HEK293T (cell line): ENCODE results near the gene UTS2R.
"Not testable (repeated sequence)": the region's sequence is repeated elsewhere in the genome, so short reads cannot be mapped to it uniquely, and the experiment has no call there.

Experiments used
- ARNT ChIP-seq: fragments of 450-650 bp; IDR thresholded peaks from 2 replicates; pipeline ENCODE4 v1.6.1; 2017; ENCODE audit warnings: mild to moderate bottlenecking
- BHLHE40 ChIP-seq: fragments of 450-650 bp; IDR thresholded peaks from 2 replicates; pipeline ENCODE4 v1.6.1; 2016; ENCODE audit warnings: mild to moderate bottlenecking, moderate library complexity, borderline replicate concordance
- CTBP1 ChIP-seq: fragments of 450-650 bp; IDR thresholded peaks from 2 replicates; pipeline ENCODE4 v1.6.1; 2016; ENCODE audit warnings: borderline replicate concordance
- ELF4 ChIP-seq: fragments of 450-650 bp; IDR thresholded peaks from 2 replicates; pipeline ENCODE4 v1.6.1; 2017; ENCODE audit warnings: antibody characterized with exemption
- FOXA1 ChIP-seq: fragments of 450-650 bp; IDR thresholded peaks from 2 replicates; pipeline ENCODE4 v1.6.1; 2016; ENCODE audit warnings: mild to moderate bottlenecking
- FOXK2 ChIP-seq: fragments of 450-650 bp; IDR thresholded peaks from 2 replicates; pipeline ENCODE4 v1.6.1; 2016; ENCODE audit warnings: mild to moderate bottlenecking
- FOXM1 ChIP-seq: fragments of 450-650 bp; IDR thresholded peaks from 2 replicates; pipeline ENCODE4 v1.6.1; 2017; ENCODE audit warnings: mild to moderate bottlenecking, borderline replicate concordance
- HDGF ChIP-seq: fragments of 450-650 bp; IDR thresholded peaks from 2 replicates; pipeline ENCODE4 v1.6.1; 2017; ENCODE audit warnings: antibody characterized with exemption, borderline replicate concordance
- LEF1 ChIP-seq: fragments of 450-650 bp; IDR thresholded peaks from 2 replicates; pipeline ENCODE4 v1.6.1; 2017; ENCODE audit warnings: mild to moderate bottlenecking, borderline replicate concordance
- SP1 ChIP-seq: fragments of 450-650 bp; IDR thresholded peaks from 2 replicates; pipeline ENCODE4 v1.6.1; 2017
- SUZ12 ChIP-seq: fragments of 450-650 bp; IDR thresholded peaks from 2 replicates; pipeline ENCODE4 v1.6.1; 2016; ENCODE audit warnings: mild to moderate bottlenecking
- TARDBP ChIP-seq: fragments of 450-650 bp; IDR thresholded peaks from 2 replicates; pipeline ENCODE4 v1.6.1; 2016
- ZNF384 ChIP-seq: fragments of 450-650 bp; IDR thresholded peaks from 2 replicates; pipeline ENCODE4 v1.6.1; 2016
- TF ChIP-seq, protein P1 (sequence below): fragments of 450-650 bp; IDR thresholded peaks from 2 replicates; pipeline ENCODE4 v1.6.1; 2016

- not testable (repeated sequence) for TF ChIP-seq SP1, CTBP1, ELF4, FOXA1, BHLHE40, FOXK2, ZNF384, SUZ12, FOXM1, TARDBP, LEF1, ARNT, HDGF
- TF ChIP-seq, protein P1, sequence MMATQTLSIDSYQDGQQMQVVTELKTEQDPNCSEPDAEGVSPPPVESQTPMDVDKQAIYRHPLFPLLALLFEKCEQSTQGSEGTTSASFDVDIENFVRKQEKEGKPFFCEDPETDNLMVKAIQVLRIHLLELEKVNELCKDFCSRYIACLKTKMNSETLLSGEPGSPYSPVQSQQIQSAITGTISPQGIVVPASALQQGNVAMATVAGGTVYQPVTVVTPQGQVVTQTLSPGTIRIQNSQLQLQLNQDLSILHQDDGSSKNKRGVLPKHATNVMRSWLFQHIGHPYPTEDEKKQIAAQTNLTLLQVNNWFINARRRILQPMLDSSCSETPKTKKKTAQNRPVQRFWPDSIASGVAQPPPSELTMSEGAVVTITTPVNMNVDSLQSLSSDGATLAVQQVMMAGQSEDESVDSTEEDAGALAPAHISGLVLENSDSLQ: not testable (repeated sequence)
Measured at GRCh38 chr17:82412081-82412480, 40.5 kb downstream of the UTS2R start.
